Psoas muscle (tissue), 8 donors: ENCODE results near the gene CA10. TPM values are rescaled to one million over a fixed set of nuclear protein-coding genes. Genes with fewer than 3 reads are reported as not detected.
A peak's percentile ranks its signal among the peaks of the same experiment; 100 is the strongest.

Source experiments
- ATAC-seq, 4 donors: fragments of 200-7000 bp; cut with Tn5 transposase; one replicate each; pipeline ENCODE4 v1.9.1; 2020; ENCODE audit warnings: moderate library complexity in 3 of 4, mild to moderate bottlenecking in 2 of 4
- DNase-seq, 2 donors: peaks; one replicate each; pipeline ENCODE4 v3.0.0-alpha.2; 2020
- H3K27ac ChIP-seq: fragments of 200-600 bp; one replicate; pipeline ENCODE4 v1.8.0; 2022
- H3K27me3 ChIP-seq, 3 donors: fragments of 200-600 bp in 1 of 3; one replicate each; pipeline versions ENCODE4 v1.6.1 to v1.8.0; 2013 to 2022; ENCODE audit warnings: low read length in 2 of 3, mild to moderate bottlenecking in 2 of 3, moderate library complexity in 1 of 3; ENCODE audit not compliant: insufficient read depth in 3 of 3
- H3K36me3 ChIP-seq, 2 donors: fragments of 200-600 bp in 1 of 2; one replicate each; pipeline versions ENCODE4 v1.6.1 to v1.8.0; 2013 to 2022; ENCODE audit warnings: low read depth in 1 of 2, mild to moderate bottlenecking in 1 of 2, moderate library complexity in 1 of 2; ENCODE audit not compliant: insufficient read depth in 1 of 2
- H3K4me1 ChIP-seq: fragments of 200-600 bp; one replicate; pipeline ENCODE4 v1.8.0; 2022
- H3K4me3 ChIP-seq: fragments of 200-600 bp; one replicate; pipeline ENCODE4 v1.8.0; 2022; ENCODE audit warnings: mild to moderate bottlenecking
- H3K9me3 ChIP-seq: fragments of 200-600 bp; one replicate; pipeline ENCODE4 v1.8.0; 2022
- CTCF ChIP-seq: fragments of 200-600 bp; IDR thresholded peaks from one replicate; pipeline ENCODE4 v1.8.0; 2022; ENCODE audit warnings: antibody characterized with exemption
- WGBS, 3 donors: extraction: QIAGEN DNeasy Blood & Tissue Kit; methylation state at CpG; one replicate each; pipeline versions ENCODE4 v1.1.6 to v1.1.7; 2013; 5-methylcytosine and 5-hydroxymethylcytosine counted together
- intact Hi-C, 2 donors: fragments of 100-400 bp; cut with DNase I; formaldehyde crosslinking; loops; one replicate each; pipeline versions ENCODE4 v1.11.0 to v1.14.2; 2022
- polyA plus RNA-seq, 3 donors: library from polyadenylated mRNA; stranded (reverse); fragments of 200-250 nt; gene quantifications; one replicate each; pipeline ENCODE4 v1.2.3, GENCODE V29; 2013
- total RNA-seq, 4 donors: library from RNA; stranded (reverse); fragmentation: NEBNext Ultra II Directional in 2 of 4; extraction: Animal tissue kit (Norgen Biotek cat#: 25700) in 2 of 4; gene quantifications; one replicate each; pipeline versions ENCODE4 v1.2.1 to v1.2.4, GENCODE V29; 2021 to 2023
- donor health status: healthy with polysubstance abuse.
- donor health status: DM: no; HTN: no; CAD: no; lungs with moderate emphysema.
- donor health status: Bipolar disorder and iron deficiency.
- donor health status: healthy.
- donor health status: DM: yes; HTN: yes; CAD: no.
- donor health status: DM: no; HTN: no; CAD: no.
- donor health status: DM: no; HTN: no; CAD: no.
- donor health status: DM: yes; HTN: yes; CAD: no.

The CA10 gene
- total and polyA plus RNA-seq, 7 donors = 0.03 to 0.04 TPM; not detected in 5

GRCh38 chr17:51636291-51636690, 522.2 kb downstream of the CA10 start:
- H3K27me3 ChIP-seq = no peaks in the 10 kb centered on the region
- H3K4me1 ChIP-seq = peaks cover 6% of the 10 kb centered on the region
- DNase-seq (no peak), ATAC-seq (no peak)
- no peak for TF ChIP-seq CTCF
- H3K36me3 ChIP-seq = no peaks in the 10 kb centered on the region
- intact Hi-C loops = loop anchor here in 1 of 2 donors (5.0 to 10.0 kb wide), 3 partner anchors 49 to 261 kb away; no protein-coding TSS in a partner anchor
- WGBS, 3 donors = 94 to 95% (median 94%) methylated on average over 5 of the region's 5 CpGs
- no peaks in the 10 kb centered on the region for H3K9me3 ChIP-seq
- no peak overlapping the region for H3K4me3 ChIP-seq
- H3K27ac ChIP-seq = no peak overlapping the region

- H3K4me1 ChIP-seq = peaks cover 23% of the 10 kb centered on the region
- 17 to 25% (median 18%) methylated on average over 5 of the region's 5 CpGs for WGBS, 3 donors
- no peak overlapping the region for H3K4me3 ChIP-seq
- intact Hi-C loops = loop anchor here in 1 of 2 donors (10.0 kb wide), 2 partner anchors 165 to 255 kb away; no protein-coding TSS in a partner anchor
- ATAC-seq = peak; percentile 84 to 94 (median 94)
- H3K27me3 ChIP-seq = no peaks in the 10 kb centered on the region
- TF ChIP-seq CTCF = no peak
- no peaks in the 10 kb centered on the region for H3K9me3 ChIP-seq
- H3K36me3 ChIP-seq = no peaks in the 10 kb centered on the region
- peak; percentile 28 to 86 for DNase-seq
- no peak overlapping the region for H3K27ac ChIP-seq
Observed at GRCh38 chr17:51630101-51630671, 528.3 kb downstream of the CA10 start.

- H3K4me1 ChIP-seq = peaks cover 19% of the 10 kb centered on the region
- no peaks in the 10 kb centered on the region for H3K27me3 ChIP-seq
- H3K27ac ChIP-seq = peak overlapping the region; percentile 31
- TF ChIP-seq CTCF = no peak
- no peaks in the 10 kb centered on the region for H3K36me3 ChIP-seq
- WGBS, 3 donors = 20 to 44% (median 40%) methylated on average over 3 of the region's 3 CpGs
- no peak for DNase-seq
- ATAC-seq = peak; percentile 78 to 96 (median 91)
- intact Hi-C loops = loop anchor here in 1 of 2 donors (10.0 kb wide), 1 partner anchor 56 kb away; no protein-coding TSS in a partner anchor
- H3K9me3 ChIP-seq = no peaks in the 10 kb centered on the region
- H3K4me3 ChIP-seq = peak overlapping the region; percentile 8
Observed at GRCh38 chr17:51629232-51629631, 529.3 kb downstream of the CA10 start.

GRCh38 chr17:51627779-51628178, 530.7 kb downstream of the CA10 start:
- H3K36me3 ChIP-seq = no peaks in the 10 kb centered on the region
- ATAC-seq (no peak), DNase-seq (no peak)
- 78 to 81% (median 79%) methylated on average over 1 of the region's 1 CpG for WGBS, 3 donors
- peaks cover 17% of the 10 kb centered on the region for H3K4me1 ChIP-seq
- no peak for TF ChIP-seq CTCF
- H3K27me3 ChIP-seq = no peaks in the 10 kb centered on the region
- no peaks in the 10 kb centered on the region for H3K9me3 ChIP-seq
- intact Hi-C loops = loop anchor here in 1 of 2 donors (10.0 kb wide), 1 partner anchor 57 kb away; no protein-coding TSS in a partner anchor
- H3K27ac ChIP-seq = no peak overlapping the region
- H3K4me3 ChIP-seq = no peak overlapping the region
